H1 (cell line): ENCODE measurements around the gene ANKRD17. TPM values are rescaled to one million over a fixed set of nuclear protein-coding genes. Genes with fewer than 3 reads are reported as not detected.

Experiments
- CTCF ChIA-PET: fragments of 300-600 bp; sonication (Branson Sonifier 250); formaldehyde crosslinking; loops from one replicate; lab custom pipeline; 2021; ENCODE audit not compliant: partially characterized antibody; lab: Charles Lee
- POLR2A ChIA-PET: fragments of 300-600 bp; sonication (Branson Sonifier 250); formaldehyde crosslinking; loops from one replicate; lab custom pipeline; 2021; ENCODE audit warnings: inconsistent platforms; ENCODE audit not compliant: partially characterized antibody; lab: Charles Lee
- DNase-seq, 2 experiments: peaks; one replicate each; pipeline versions ENCODE4 v3.0.0 to v3.0.0-alpha.2; 2010 to 2022; ENCODE audit warnings: low spot score in 2 of 2, low read depth in 1 of 2, mixed read lengths in 1 of 2
- FAIRE-seq: peaks from 2 replicates; lab custom pipeline; 2011; peaks lifted over from hg19 to GRCh38; lab: Jason Lieb, UNC
- H2AFZ ChIP-seq: 2 replicates; pipeline ENCODE4 v1.8.1; 2012; ENCODE audit warnings: low read length, inconsistent platforms
- H2AK5ac ChIP-seq: 2 replicates; pipeline ENCODE4 v1.6.1; 2013; ENCODE audit warnings: low read depth, low read length
- H2BK120ac ChIP-seq: replicated peaks from 2 replicates; pipeline ENCODE3; 2013; ENCODE audit warnings: low read depth, low read length, inconsistent platforms
- H2BK12ac ChIP-seq: 2 replicates; pipeline ENCODE4 v1.6.1; 2013; ENCODE audit warnings: low read depth, low read length
- H2BK15ac ChIP-seq: 2 replicates; pipeline ENCODE4 v1.6.1; 2013; ENCODE audit warnings: low read length
- H2BK20ac ChIP-seq: 2 replicates; pipeline ENCODE4 v1.6.1; 2013; ENCODE audit warnings: low read length
- H2BK5ac ChIP-seq: 2 replicates; pipeline ENCODE4 v1.6.1; 2013; ENCODE audit warnings: low read depth, low read length
- H3K14ac ChIP-seq: 2 replicates; pipeline ENCODE4 v1.6.1; 2013; ENCODE audit warnings: inconsistent platforms; ENCODE audit not compliant: insufficient read length
- H3K18ac ChIP-seq: 2 replicates; pipeline ENCODE4 v1.6.1; 2013; ENCODE audit warnings: low read length; ENCODE audit errors: extremely low read depth
- H3K23ac ChIP-seq: 2 replicates; pipeline ENCODE4 v1.6.1; 2013; ENCODE audit warnings: inconsistent platforms; ENCODE audit not compliant: insufficient read length
- H3K23me2 ChIP-seq: 2 replicates; pipeline ENCODE4 v1.6.1; 2013; ENCODE audit warnings: low read depth, low read length
- H3K27ac ChIP-seq: 2 replicates; pipeline ENCODE4 v1.6.1; 2011; ENCODE audit warnings: low read depth, low read length, inconsistent platforms
- H3K27me3 ChIP-seq, 4 experiments: replicated peaks in 1 of 4; 1 replicate in 1 of 4; 2 replicates in 3 of 4; pipeline versions ENCODE4 v1.6.1 to v1.8.1; 2011 to 2013; ENCODE audit warnings: low read length in 3 of 4, mild to moderate bottlenecking in 3 of 4, inconsistent platforms in 2 of 4, mixed read lengths in 2 of 4, moderate library complexity in 1 of 4; ENCODE audit not compliant: control insufficient read depth in 3 of 4, insufficient read depth in 3 of 4; ENCODE audit errors: extremely low read depth in 1 of 4
- H3K36me3 ChIP-seq, 4 experiments: 2 replicates each; pipeline versions ENCODE4 v1.6.1 to v1.8.1; 2011 to 2013; ENCODE audit warnings: mild to moderate bottlenecking in 4 of 4, low read length in 3 of 4, moderate library complexity in 2 of 4, control low read depth in 1 of 4, inconsistent platforms in 1 of 4; ENCODE audit not compliant: insufficient read depth in 4 of 4, control insufficient read depth in 2 of 4
- H3K4ac ChIP-seq: replicated peaks from 2 replicates; pipeline ENCODE3; 2013; ENCODE audit warnings: low read length, low read depth, mixed read lengths, inconsistent platforms; ENCODE audit not compliant: insufficient read length
- H3K4me1 ChIP-seq, 4 experiments: replicated peaks in 1 of 4; 1 replicate in 1 of 4; 2 replicates in 3 of 4; pipeline versions ENCODE4 v1.6.1 to v1.8.1; 2011 to 2013; ENCODE audit warnings: low read length in 3 of 4, inconsistent platforms in 2 of 4, mixed read lengths in 1 of 4; ENCODE audit not compliant: insufficient read depth in 4 of 4, control insufficient read depth in 3 of 4
- H3K4me2 ChIP-seq, 2 experiments: 2 replicates each; pipeline versions ENCODE4 v1.6.1 to v1.8.1; 2011 to 2013; ENCODE audit warnings: low read depth in 2 of 2, low read length in 2 of 2, control low read depth in 1 of 2, inconsistent platforms in 1 of 2, mild to moderate bottlenecking in 1 of 2; ENCODE audit not compliant: insufficient read depth in 1 of 2
- H3K4me3 ChIP-seq, 4 experiments: fragments of 200-600, 300-600 bp in 1 of 4; sonication (generic), shearing (Covaris generic), sonication (Bioruptor Twin) in 1 of 4; 2 replicates each; pipeline versions ENCODE4 v1.5.1 to v1.8.1; 2011 to 2016; ENCODE audit warnings: low read length in 4 of 4, low read depth in 3 of 4, control low read depth in 2 of 4, inconsistent platforms in 2 of 4, mild to moderate bottlenecking in 2 of 4, mixed read lengths in 1 of 4, moderate library complexity in 1 of 4; ENCODE audit not compliant: insufficient read depth in 2 of 4; ENCODE audit errors: extremely low read depth in 1 of 4
- H3K56ac ChIP-seq: replicated peaks from 2 replicates; pipeline ENCODE3; 2013; ENCODE audit warnings: low read depth, mild to moderate bottlenecking, mixed read lengths, low read length, inconsistent platforms; ENCODE audit not compliant: insufficient read length
- H3K79me1 ChIP-seq: 2 replicates; pipeline ENCODE4 v1.6.1; 2013; ENCODE audit warnings: low read depth, low read length, control low read depth
- H3K79me2 ChIP-seq, 2 experiments: 2 replicates each; pipeline versions ENCODE4 v1.6.1 to v1.8.1; 2012 to 2013; ENCODE audit warnings: low read length in 2 of 2, mild to moderate bottlenecking in 2 of 2, inconsistent platforms in 1 of 2; ENCODE audit not compliant: insufficient read depth in 2 of 2, control insufficient read depth in 1 of 2
- H3K9ac ChIP-seq, 4 experiments: replicated peaks in 1 of 4; 1 replicate in 1 of 4; 2 replicates in 3 of 4; pipeline versions ENCODE4 v1.6.1 to v1.8.1; 2011 to 2013; ENCODE audit warnings: low read depth in 3 of 4, low read length in 3 of 4, control low read depth in 2 of 4, mild to moderate bottlenecking in 2 of 4, moderate library complexity in 2 of 4, inconsistent platforms in 1 of 4; ENCODE audit errors: extremely low read depth in 1 of 4
- H3K9me3 ChIP-seq, 2 experiments: 2 replicates each; pipeline versions ENCODE4 v1.6.1 to v1.8.1; 2012 to 2013; ENCODE audit warnings: mild to moderate bottlenecking in 2 of 2, moderate library complexity in 2 of 2, control low read depth in 1 of 2, inconsistent platforms in 1 of 2, low read depth in 1 of 2, low read length in 1 of 2, mixed read lengths in 1 of 2; ENCODE audit not compliant: insufficient read depth in 2 of 2
- H4K20me1 ChIP-seq, 2 experiments: replicated peaks in 1 of 2; 2 replicates each; pipeline versions ENCODE3 to v1.8.1; 2011 to 2013; ENCODE audit warnings: inconsistent platforms in 2 of 2, low read length in 2 of 2, mild to moderate bottlenecking in 1 of 2; ENCODE audit not compliant: insufficient read depth in 2 of 2, control insufficient read depth in 1 of 2
- H4K5ac ChIP-seq: 2 replicates; pipeline ENCODE4 v1.6.1; 2013; ENCODE audit warnings: low read length, low read depth, mixed read lengths, inconsistent platforms; ENCODE audit not compliant: insufficient read length
- H4K8ac ChIP-seq: 2 replicates; pipeline ENCODE4 v1.8.0; 2013; ENCODE audit warnings: mild to moderate bottlenecking, moderate library complexity, low read length, inconsistent platforms; ENCODE audit not compliant: insufficient read depth; ENCODE audit errors: extremely low read depth
- H4K91ac ChIP-seq: replicated peaks from 2 replicates; pipeline ENCODE3; 2013; ENCODE audit warnings: low read length, mixed read lengths, inconsistent platforms; ENCODE audit not compliant: insufficient read length
- CTBP2 ChIP-seq: IDR thresholded peaks from 2 replicates; pipeline ENCODE4 v1.7.0; 2011; ENCODE audit warnings: borderline replicate concordance, mild to moderate bottlenecking, moderate library complexity, mixed read lengths, low read length; ENCODE audit not compliant: insufficient read depth, insufficient read length
- EP300 ChIP-seq, 2 experiments: IDR thresholded peaks; 1 replicate in 1 of 2; 2 replicates in 1 of 2; pipeline ENCODE4 v1.6.1; 2011 to 2012; ENCODE audit warnings: low read depth in 2 of 2, low read length in 2 of 2, mild to moderate bottlenecking in 2 of 2, borderline replicate concordance in 1 of 2, inconsistent platforms in 1 of 2, moderate library complexity in 1 of 2
- GABPA ChIP-seq: IDR thresholded peaks from 2 replicates; pipeline ENCODE4 v1.6.1; 2011; ENCODE audit warnings: mild to moderate bottlenecking, low read length, moderate library complexity, borderline replicate concordance; ENCODE audit not compliant: insufficient read depth
- KDM4A ChIP-seq: IDR thresholded peaks from one replicate; pipeline ENCODE4 v1.7.1; 2012; ENCODE audit warnings: low read depth, mild to moderate bottlenecking, moderate library complexity, low read length, inconsistent platforms; ENCODE audit not compliant: severe bottlenecking
- NRF1 ChIP-seq: IDR thresholded peaks from 2 replicates; pipeline ENCODE4 v1.6.1; 2011; ENCODE audit warnings: mild to moderate bottlenecking, low read depth, low read length, improper control_type of control experiment
- WGBS, 2 experiments: shearing (Covaris generic) in 1 of 2; methylation state at CpG; one replicate each; pipeline versions ENCODE4 v1.1.6 to v1.1.7; 2013 to 2015; ENCODE audit warnings: low lambda C conversion rate in 2 of 2, mixed read lengths in 2 of 2, inconsistent platforms in 1 of 2, low coverage in 1 of 2, missing lambda C conversion rate in 1 of 2; ENCODE audit not compliant: insufficient replicate concordance in 2 of 2, insufficient coverage in 1 of 2, insufficient read length in 1 of 2; ENCODE audit errors: extremely low coverage in 1 of 2, missing lambda C conversion rate in 1 of 2; 5-methylcytosine and 5-hydroxymethylcytosine counted together
- polyA plus RNA-seq, 7 experiments: library from polyadenylated mRNA; depleted of rRNA in 3 of 7; stranded (reverse) in 5 of 7; unstranded in 2 of 7; fragments of >200 nt in 5 of 7; fragments of 200-250 nt in 2 of 7; gene quantifications; 1 replicate in 5 of 7; 2 replicates in 1 of 7; 4 replicates in 1 of 7; pipeline versions ENCODE4 v1.2.1 to v1.2.3, GENCODE V29; 2011 to 2013; ENCODE audit warnings: missing spikeins in 2 of 7, mixed read lengths in 2 of 7
- total RNA-seq: library from RNA; stranded (reverse); fragmentation: NEBNext Ultra II Directional; extraction: Animal tissue kit (Norgen Biotek cat#: 25700); gene quantifications from 2 replicates; pipeline ENCODE4 v1.2.1, GENCODE V29; 2021

The ANKRD17 gene
- total and polyA plus RNA-seq, 2 of the 8 experiments (the other 6 are each of a cell fraction or from before 2014, with no cell fraction given) = 42.4 to 93.7 TPM

- Histone ChIP-seq H4K20me1 (peaks cover 0 to 7% of the 10 kb centered on the region in 2 experiments), H3K27ac (no peak overlapping the region), H2BK20ac (no peak overlapping the region), H3K4me2 (no peak overlapping the region), H3K36me3 (peaks cover 13 to 68% (median 35%) of the 10 kb centered on the region in 4 experiments; a peak in 7 of 8 replicates), H3K56ac (no peak overlapping the region), H3K9ac (no peak overlapping the region), H3K23me2 (no peaks in the 10 kb centered on the region), H3K18ac (no peak overlapping the region), H4K5ac (no peak overlapping the region), H3K4me1 (no peaks in the 10 kb centered on the region), H3K4me3 (no peak overlapping the region), H3K23ac (no peak overlapping the region), H2BK15ac (no peak overlapping the region), H3K4ac (no peak overlapping the region), H2BK120ac (no peak overlapping the region), H3K27me3 (no peaks in the 10 kb centered on the region), H4K91ac (no peak overlapping the region), H3K79me2 (peaks cover 0 to 2% of the 10 kb centered on the region in 2 experiments; a peak in 1 of 4 replicates), H2BK5ac (no peak overlapping the region), H2AK5ac (no peak overlapping the region), H3K9me3 (no peaks in the 10 kb centered on the region), H3K14ac (no peak overlapping the region), H3K79me1 (no peaks in the 10 kb centered on the region), H4K8ac (no peak overlapping the region), H2AFZ (no peak overlapping the region), H2BK12ac (no peak overlapping the region)
- FAIRE-seq (no peak), DNase-seq (no peak)
- no peak for TF ChIP-seq CTBP2
- no peak for TF ChIP-seq KDM4A
- TF ChIP-seq NRF1 = no peak
- TF ChIP-seq EP300 (IDR thresholded peaks at IDR 0.05; ENCODE audit: borderline replicate concordance in 1 of 2, low read depth in 2 of 2, low read length in 2 of 2) = no peak
- TF ChIP-seq GABPA = no peak
- CTCF ChIA-PET = interaction anchor here (0.5 to 1.3 kb wide), 3 partner anchors 11 to 972 kb away, joined by 3 read pairs; no protein-coding TSS in a partner anchor
- 75% methylated on average over 1 of the region's 1 CpG; no CpG with 5 or more reads in 1 of the 2 experiments for WGBS, 2 experiments
- POLR2A ChIA-PET = no interaction called here
These were observed 165.7 kb downstream of the ANKRD17 start for GRCh38 chr4:73092868-73093267.
